HFFc6 (cell line): ENCODE data around the gene LAMC3. TPM values are rescaled to one million over a fixed set of nuclear protein-coding genes. Genes with fewer than 3 reads are reported as not detected.

Source experiments
- DNase-seq: peaks from one replicate; pipeline ENCODE4 v3.0.0-alpha.2; 2018
- H3K27ac Mint-ChIP-seq: 2 replicates; pipeline ENCODE4 v1.8.0; 2020; ENCODE audit warnings: mild to moderate bottlenecking, mixed read lengths
- H3K27me3 Mint-ChIP-seq: 2 replicates; pipeline ENCODE4 v1.8.0; 2021; ENCODE audit warnings: mild to moderate bottlenecking, moderate library complexity, mixed read lengths; ENCODE audit not compliant: insufficient read depth
- H3K36me3 Mint-ChIP-seq: 2 replicates; pipeline ENCODE4 v1.8.0; 2021; ENCODE audit warnings: low read depth, mixed read lengths
- H3K4me1 Mint-ChIP-seq: 2 replicates; pipeline ENCODE4 v1.8.0; 2020; ENCODE audit warnings: low read depth, mixed read lengths
- H3K4me3 Mint-ChIP-seq: 2 replicates; pipeline ENCODE4 v1.8.0; 2020; ENCODE audit warnings: mild to moderate bottlenecking, moderate library complexity, mixed read lengths
- H3K9me3 Mint-ChIP-seq: 2 replicates; pipeline ENCODE4 v1.8.0; 2020; ENCODE audit warnings: mild to moderate bottlenecking, mixed read lengths
- CTCF ChIP-seq: fragments of 200-600 bp; sonication (generic); IDR thresholded peaks from 2 replicates; pipeline ENCODE4 v1.5.0; 2021; ENCODE audit warnings: antibody characterized with exemption, mild to moderate bottlenecking
- total RNA-seq, 6 experiments: library from RNA; stranded (reverse); fragmentation: NEBNext Ultra II Directional; extraction: Animal tissue kit (Norgen Biotek cat#: 25700); gene quantifications; 2 replicates in 1 of 6; 3 replicates in 5 of 6; pipeline ENCODE4 v1.2.3, GENCODE V29; 2021

LAMC3 gene
- total RNA-seq, 6 experiments from 2014 or later = not detected

- H3K4me1 Mint-ChIP-seq = no peaks in the 10 kb centered on the region
- no peak overlapping the region for H3K4me3 Mint-ChIP-seq
- no peak for TF ChIP-seq CTCF
- H3K27ac Mint-ChIP-seq = no peak overlapping the region
- H3K36me3 Mint-ChIP-seq = no peaks in the 10 kb centered on the region
- DNase-seq = no peak
- peaks cover 39% of the 10 kb centered on the region for H3K27me3 Mint-ChIP-seq
- no peaks in the 10 kb centered on the region for H3K9me3 Mint-ChIP-seq
Measured at GRCh38 chr9:131078427-131079366, 69.7 kb downstream of the LAMC3 start.

GRCh38 chr9:131080589-131080988, 71.6 kb downstream of the LAMC3 start:
- Mint-ChIP-seq H3K27me3 (peaks cover 43% of the 10 kb centered on the region), H3K27ac (no peak overlapping the region), H3K9me3 (no peaks in the 10 kb centered on the region), H3K4me1 (no peaks in the 10 kb centered on the region), H3K36me3 (no peaks in the 10 kb centered on the region), H3K4me3 (no peak overlapping the region)
- no peak for DNase-seq
- TF ChIP-seq CTCF = no peak

DNA sequence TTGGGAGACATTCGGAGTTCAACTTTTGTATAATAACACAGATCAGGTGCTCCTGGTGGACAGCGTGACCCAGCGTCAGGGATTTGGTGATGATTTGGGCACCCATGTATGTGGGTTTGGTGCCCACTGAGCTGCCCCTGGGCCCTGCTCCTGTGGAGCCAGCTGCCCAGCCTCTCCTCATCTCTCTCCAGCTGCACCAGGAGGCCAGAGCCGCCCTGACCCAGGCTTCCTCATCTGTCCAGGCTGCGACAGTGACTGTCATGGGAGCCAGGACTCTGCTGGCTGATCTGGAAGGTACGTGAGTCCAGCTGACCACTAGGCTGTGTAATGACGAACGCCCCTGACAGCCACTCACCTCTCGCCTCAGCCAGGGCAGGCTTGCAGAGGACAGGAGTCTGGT, 72.9 kb downstream of the LAMC3 start:
- TF ChIP-seq CTCF = no peak
- no peak for DNase-seq
- H3K9me3 Mint-ChIP-seq = no peaks in the 10 kb centered on the region
- H3K27ac Mint-ChIP-seq = no peak overlapping the region
- no peak overlapping the region for H3K4me3 Mint-ChIP-seq
- no peaks in the 10 kb centered on the region for H3K36me3 Mint-ChIP-seq
- peaks cover 35% of the 10 kb centered on the region for H3K27me3 Mint-ChIP-seq
- H3K4me1 Mint-ChIP-seq = no peaks in the 10 kb centered on the region

- no peak for DNase-seq
- no peak overlapping the region for H3K27ac Mint-ChIP-seq
- no peak; the same call in 1 of the 2 replicates for TF ChIP-seq CTCF
- H3K9me3 Mint-ChIP-seq = no peaks in the 10 kb centered on the region
- H3K4me3 Mint-ChIP-seq = no peak overlapping the region
- H3K27me3 Mint-ChIP-seq = peaks cover 32% of the 10 kb centered on the region
- no peaks in the 10 kb centered on the region for H3K36me3 Mint-ChIP-seq
- no peaks in the 10 kb centered on the region for H3K4me1 Mint-ChIP-seq
Measured at GRCh38 chr9:131082774-131083512, 74.0 kb downstream of the LAMC3 start.

DNA sequence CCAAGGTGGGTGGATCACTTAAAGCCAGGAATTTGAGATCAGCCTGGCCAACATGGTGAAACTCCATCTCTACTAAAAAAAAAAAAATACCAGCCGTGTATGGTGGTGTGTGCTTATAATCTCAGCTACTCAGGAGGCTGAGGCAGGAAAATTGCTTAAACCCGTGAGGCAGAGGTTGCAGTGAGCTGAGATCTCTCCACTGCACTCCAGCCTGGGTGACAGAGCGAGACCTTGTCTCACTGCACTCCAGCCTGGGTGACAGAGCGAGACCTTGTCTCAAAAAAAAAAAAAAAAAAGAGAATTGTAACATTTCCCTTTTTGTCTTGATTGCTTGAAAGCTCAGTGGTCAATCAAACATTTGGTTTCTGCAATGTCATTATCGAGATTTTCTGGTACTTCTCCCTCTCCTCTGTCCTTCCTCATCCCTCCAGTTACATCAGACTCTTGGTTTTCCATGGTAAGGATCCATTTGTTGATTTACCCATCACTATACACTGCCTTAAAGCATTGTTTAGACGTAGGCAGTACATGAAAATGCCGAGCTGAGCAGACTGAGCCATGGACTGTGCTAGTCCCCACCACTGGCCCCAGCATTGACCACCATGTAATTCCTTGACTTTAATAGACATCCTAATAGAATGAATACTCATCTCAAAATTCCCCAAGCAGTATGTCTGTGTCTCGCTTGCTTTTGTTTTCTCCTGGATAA, 75.8 kb downstream of the LAMC3 start:
- DNase-seq = no peak
- no peaks in the 10 kb centered on the region for H3K36me3 Mint-ChIP-seq
- H3K4me3 Mint-ChIP-seq = no peak overlapping the region
- H3K27me3 Mint-ChIP-seq = peaks cover 38% of the 10 kb centered on the region
- no peak overlapping the region for H3K27ac Mint-ChIP-seq
- no peaks in the 10 kb centered on the region for H3K9me3 Mint-ChIP-seq
- no peak for TF ChIP-seq CTCF
- no peaks in the 10 kb centered on the region for H3K4me1 Mint-ChIP-seq
